Measurements from ENCODE around the gene HBG2. TPM values are rescaled to one million over a fixed set of nuclear protein-coding genes. Genes with fewer than 3 reads are reported as not detected.
"Not testable (repeated sequence)": the region's sequence is repeated elsewhere in the genome, so short reads cannot be mapped to it uniquely, and the experiment has no call there.

Gene HBG2
- not detected for polyA plus RNA-seq (2012; ENCODE audit: insufficient read length, low read depth)

DNA sequence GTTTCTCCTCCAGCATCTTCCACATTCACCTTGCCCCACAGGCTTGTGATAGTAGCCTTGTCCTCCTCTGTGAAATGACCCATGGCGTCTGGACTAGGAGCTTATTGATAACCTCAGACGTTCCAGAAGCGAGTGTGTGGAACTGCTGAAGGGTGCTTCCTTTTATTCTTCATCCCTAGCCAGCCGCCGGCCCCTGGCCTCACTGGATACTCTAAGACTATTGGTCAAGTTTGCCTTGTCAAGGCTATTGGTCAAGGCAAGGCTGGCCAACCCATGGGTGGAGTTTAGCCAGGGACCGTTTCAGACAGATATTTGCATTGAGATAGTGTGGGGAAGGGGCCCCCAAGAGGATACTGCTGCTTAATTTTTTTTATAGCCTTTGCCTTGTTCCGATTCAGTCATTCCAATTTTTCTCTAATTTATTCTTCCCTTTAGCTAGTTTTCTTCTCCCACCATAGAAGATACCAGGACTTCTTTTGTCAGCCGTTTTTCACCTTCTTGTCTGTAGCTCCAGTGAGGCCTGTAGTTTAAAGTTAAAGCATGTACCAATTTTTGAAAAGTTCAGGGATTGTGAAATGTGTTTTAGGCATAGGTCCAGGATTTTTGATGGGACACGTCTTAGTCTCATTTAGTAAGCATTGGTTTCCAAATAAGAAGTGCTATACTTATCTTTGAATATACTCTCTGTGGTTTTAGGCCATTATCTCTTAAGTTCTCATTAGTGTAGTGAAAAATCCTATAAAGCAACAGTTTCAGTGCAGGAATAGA lies at the start of gene HBG2:
Gene HBG2, minus strand, starts transcription at position 136 of the 768 bp plus-strand sequence. Its CDS starts 53 bp downstream, at position 83.
- TF ChIP-seq, protein P1, sequence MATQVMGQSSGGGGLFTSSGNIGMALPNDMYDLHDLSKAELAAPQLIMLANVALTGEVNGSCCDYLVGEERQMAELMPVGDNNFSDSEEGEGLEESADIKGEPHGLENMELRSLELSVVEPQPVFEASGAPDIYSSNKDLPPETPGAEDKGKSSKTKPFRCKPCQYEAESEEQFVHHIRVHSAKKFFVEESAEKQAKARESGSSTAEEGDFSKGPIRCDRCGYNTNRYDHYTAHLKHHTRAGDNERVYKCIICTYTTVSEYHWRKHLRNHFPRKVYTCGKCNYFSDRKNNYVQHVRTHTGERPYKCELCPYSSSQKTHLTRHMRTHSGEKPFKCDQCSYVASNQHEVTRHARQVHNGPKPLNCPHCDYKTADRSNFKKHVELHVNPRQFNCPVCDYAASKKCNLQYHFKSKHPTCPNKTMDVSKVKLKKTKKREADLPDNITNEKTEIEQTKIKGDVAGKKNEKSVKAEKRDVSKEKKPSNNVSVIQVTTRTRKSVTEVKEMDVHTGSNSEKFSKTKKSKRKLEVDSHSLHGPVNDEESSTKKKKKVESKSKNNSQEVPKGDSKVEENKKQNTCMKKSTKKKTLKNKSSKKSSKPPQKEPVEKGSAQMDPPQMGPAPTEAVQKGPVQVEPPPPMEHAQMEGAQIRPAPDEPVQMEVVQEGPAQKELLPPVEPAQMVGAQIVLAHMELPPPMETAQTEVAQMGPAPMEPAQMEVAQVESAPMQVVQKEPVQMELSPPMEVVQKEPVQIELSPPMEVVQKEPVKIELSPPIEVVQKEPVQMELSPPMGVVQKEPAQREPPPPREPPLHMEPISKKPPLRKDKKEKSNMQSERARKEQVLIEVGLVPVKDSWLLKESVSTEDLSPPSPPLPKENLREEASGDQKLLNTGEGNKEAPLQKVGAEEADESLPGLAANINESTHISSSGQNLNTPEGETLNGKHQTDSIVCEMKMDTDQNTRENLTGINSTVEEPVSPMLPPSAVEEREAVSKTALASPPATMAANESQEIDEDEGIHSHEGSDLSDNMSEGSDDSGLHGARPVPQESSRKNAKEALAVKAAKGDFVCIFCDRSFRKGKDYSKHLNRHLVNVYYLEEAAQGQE (IDR thresholded peaks at IDR 0.05; ENCODE audit: insufficient read depth in 1 of 2, low read depth in 2 of 2, low read length in 2 of 2), result not testable (repeated sequence)
- not testable (repeated sequence) for TF ChIP-seq TAF1, SIN3A (IDR thresholded peaks at IDR 0.05; ENCODE audit: borderline replicate concordance, insufficient read depth, low read length)

DNA sequence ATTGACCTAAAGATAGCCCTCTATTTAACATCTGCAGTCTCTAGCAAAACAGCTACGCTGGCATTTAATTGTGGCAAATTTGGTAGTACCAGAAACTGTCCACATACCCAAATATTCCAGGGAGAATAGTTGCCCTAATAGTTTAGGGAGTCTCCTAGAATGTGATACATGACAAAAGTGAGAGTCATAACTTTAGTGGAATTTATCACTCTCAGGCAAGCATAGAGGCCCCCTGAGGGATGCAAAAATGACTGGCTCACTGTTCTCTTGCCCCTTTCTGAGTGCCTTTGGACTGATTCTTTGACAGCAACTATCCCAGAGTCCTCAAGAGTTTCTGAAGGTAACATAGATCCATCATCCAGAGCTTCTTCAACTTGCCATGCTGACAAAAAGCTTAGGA lies 49.5 kb upstream of the HBG2 start:
- TF ChIP-seq POLR2AphosphoS5 (IDR thresholded peaks at IDR 0.05; ENCODE audit: low read depth, low read length) (no peak), FOXP2 (optimal IDR thresholded peaks at IDR 0.05; ENCODE audit: borderline replicate concordance, extremely low read depth, extremely low read length, insufficient read depth) (no peak), TAF1 (IDR thresholded peaks at IDR 0.05; ENCODE audit: borderline replicate concordance, insufficient read depth, low read length) (no peak), SIN3A (IDR thresholded peaks at IDR 0.05; ENCODE audit: borderline replicate concordance, insufficient read depth, low read length) (no peak)
- TF ChIP-seq, protein P1 (IDR thresholded peaks at IDR 0.05; ENCODE audit: insufficient read depth in 1 of 2, low read depth in 2 of 2, low read length in 2 of 2), result no peak

DNA sequence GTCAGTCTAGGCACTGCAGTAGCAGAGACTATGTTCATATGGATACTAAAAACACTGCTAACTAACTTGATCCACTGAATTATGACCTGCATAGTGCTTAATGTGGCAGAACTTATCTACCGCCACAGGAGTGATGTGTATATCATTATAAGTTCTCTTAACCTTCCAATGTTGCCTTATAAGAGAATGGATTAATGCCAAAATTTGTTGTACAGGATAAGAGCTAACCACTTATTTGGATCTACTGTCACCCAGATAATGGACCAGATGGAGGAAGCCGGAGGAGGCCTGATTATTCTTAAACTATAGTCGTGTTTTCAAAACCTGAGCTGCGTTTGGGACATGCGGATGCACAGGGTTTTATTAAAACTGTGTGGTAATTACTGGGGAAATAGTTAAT lies 49.0 kb upstream of the HBG2 start:
- TF ChIP-seq POLR2AphosphoS5 (IDR thresholded peaks at IDR 0.05; ENCODE audit: low read depth, low read length) (no peak), TAF1 (IDR thresholded peaks at IDR 0.05; ENCODE audit: borderline replicate concordance, insufficient read depth, low read length) (no peak), FOXP2 (optimal IDR thresholded peaks at IDR 0.05; ENCODE audit: borderline replicate concordance, extremely low read depth, extremely low read length, insufficient read depth) (no peak)
- TF ChIP-seq, protein P1 (IDR thresholded peaks at IDR 0.05; ENCODE audit: insufficient read depth in 1 of 2, low read depth in 2 of 2, low read length in 2 of 2), result no peak

DNA sequence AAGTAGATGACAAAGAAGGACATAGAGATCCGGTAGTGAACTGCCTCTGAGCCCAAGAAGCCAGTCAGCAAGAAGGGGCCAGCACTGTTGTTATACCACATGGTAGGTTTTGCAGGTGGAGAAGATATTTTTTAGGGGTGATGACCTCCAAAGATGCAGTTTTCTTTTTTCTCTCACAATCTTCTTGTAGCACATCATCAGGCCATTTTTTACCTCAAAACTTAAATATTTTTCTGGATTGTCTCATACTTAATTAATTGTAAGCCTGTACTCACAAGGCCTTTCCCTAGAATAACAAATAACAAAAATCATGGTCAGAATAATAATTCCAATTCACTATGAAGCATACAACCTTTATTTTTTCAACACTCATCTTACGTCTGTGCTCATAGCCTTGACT lies 47.3 kb upstream of the HBG2 start, which contains the start of gene OR51B4:
Gene OR51B4, minus strand, starts transcription at position 101 of the 400 bp plus-strand sequence. Its CDS starts 0 bp downstream, at position 101.
- TF ChIP-seq, protein P1 (IDR thresholded peaks at IDR 0.05; ENCODE audit: insufficient read depth in 1 of 2, low read depth in 2 of 2, low read length in 2 of 2), result no peak
- TF ChIP-seq SIN3A (IDR thresholded peaks at IDR 0.05; ENCODE audit: borderline replicate concordance, insufficient read depth, low read length) (no peak), FOXP2 (optimal IDR thresholded peaks at IDR 0.05; ENCODE audit: borderline replicate concordance, extremely low read depth, extremely low read length, insufficient read depth) (no peak), TAF1 (IDR thresholded peaks at IDR 0.05; ENCODE audit: borderline replicate concordance, insufficient read depth, low read length) (no peak)

Measured in PFSK-1 (cell line).